GM12891 (cell line): ENCODE data around the gene GPSM3.
"Not testable (repeated sequence)": the region's sequence is repeated elsewhere in the genome, so short reads cannot be mapped to it uniquely, and the experiment has no call there.

Experiments used
- PAX5 ChIP-seq: IDR thresholded peaks from 2 replicates; pipeline ENCODE4 v1.6.1; 2011; ENCODE audit warnings: low read length, moderate library complexity, mild to moderate bottlenecking; ENCODE audit not compliant: insufficient read depth, severe bottlenecking
- POLR2A ChIP-seq: IDR thresholded peaks from 2 replicates; pipeline ENCODE4 v1.6.1; 2011; ENCODE audit warnings: low read depth, low read length, control low read depth
- POLR2AphosphoS5 ChIP-seq: IDR thresholded peaks from 2 replicates; pipeline ENCODE4 v1.6.1; 2011; ENCODE audit warnings: low read depth, low read length, control low read depth
- POU2F2 ChIP-seq: IDR thresholded peaks from 2 replicates; pipeline ENCODE4 v1.6.1; 2011; ENCODE audit warnings: low read depth, mild to moderate bottlenecking, control low read depth, low read length, moderate library complexity
- SPI1 ChIP-seq: IDR thresholded peaks from 2 replicates; pipeline ENCODE4 v1.6.1; 2011; ENCODE audit warnings: low read depth, low read length, control low read depth
- TAF1 ChIP-seq: IDR thresholded peaks from 2 replicates; pipeline ENCODE4 v1.6.1; 2011; ENCODE audit warnings: low read depth, low read length, control low read depth

DNA sequence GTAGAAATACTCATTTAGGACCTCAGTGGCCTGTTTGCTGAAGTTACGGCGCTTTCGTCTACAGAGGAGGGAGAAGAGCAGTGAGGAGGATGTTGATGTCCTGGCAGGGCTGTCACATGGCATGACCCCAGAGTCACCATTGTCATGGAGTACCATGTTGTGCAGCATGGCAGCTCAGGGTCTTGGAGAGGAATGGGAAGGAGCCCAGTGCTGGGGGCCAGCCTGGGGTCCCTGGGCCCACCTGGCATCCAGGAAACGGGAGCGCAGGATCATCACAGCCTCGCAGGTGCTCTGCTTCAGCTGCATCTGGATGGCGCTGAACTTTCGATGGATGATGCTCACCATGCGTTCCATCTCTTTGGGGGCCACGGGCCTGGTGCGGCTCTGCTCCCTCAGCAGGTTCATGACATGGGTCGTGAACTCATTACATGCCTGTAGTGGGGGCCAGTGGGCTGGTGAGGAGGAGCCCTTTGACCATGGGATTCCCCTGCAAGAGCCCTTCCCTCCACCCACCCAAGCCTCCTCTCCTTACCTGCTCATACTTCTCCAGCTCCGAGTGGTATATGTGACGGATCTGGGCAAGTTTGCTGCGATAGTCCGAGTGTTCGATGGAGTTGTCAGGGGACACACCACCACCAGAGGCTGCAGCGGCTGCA is 4.6 kb downstream of the GPSM3 start:
- not testable (repeated sequence) for TF ChIP-seq POLR2AphosphoS5, POLR2A, POU2F2, TAF1, SPI1, PAX5
